HL-60 (cell line): Measurements from ENCODE around the gene RNASE13.

Source experiments
- DNase-seq, 2 experiments: peaks; one replicate each; pipeline ENCODE4 v3.0.0-alpha.2; 2010 to 2020; ENCODE audit warnings: low read depth in 1 of 2, low spot score in 1 of 2
- H3K27ac ChIP-seq: fragments of 250-450 bp; sonication (Bioruptor Pico); replicated peaks from 2 replicates; pipeline ENCODE4 v1.5.1; 2020; ENCODE audit warnings: mild to moderate bottlenecking, moderate library complexity
- H3K27me3 ChIP-seq: fragments of 250-450 bp; sonication (Bioruptor Pico); 2 replicates; pipeline ENCODE4 v1.5.1; 2021; ENCODE audit warnings: mild to moderate bottlenecking, moderate library complexity; ENCODE audit not compliant: insufficient read depth, poor library complexity, severe bottlenecking
- H3K4me3 ChIP-seq: replicated peaks from 2 replicates; pipeline ENCODE4 v1.5.1; 2011; ENCODE audit warnings: mild to moderate bottlenecking, control low read depth, low read length; ENCODE audit not compliant: insufficient read depth
- GABPA ChIP-seq: IDR thresholded peaks from 2 replicates; pipeline ENCODE4 v1.6.1; 2012; ENCODE audit warnings: low read depth
- POLR2AphosphoS5 ChIP-seq: IDR thresholded peaks from 2 replicates; pipeline ENCODE4 v1.6.1; 2012; ENCODE audit warnings: low read depth
- SPI1 ChIP-seq: IDR thresholded peaks from 2 replicates; pipeline ENCODE4 v1.6.1; 2012; ENCODE audit warnings: low read depth, mild to moderate bottlenecking, borderline replicate concordance
- TF ChIP-seq, protein P1 (sequence below): IDR thresholded peaks from one replicate; pipeline ENCODE4 v1.5.1; 2011; ENCODE audit warnings: low read length, control low read depth, inconsistent platforms; ENCODE audit not compliant: insufficient read depth
- TF ChIP-seq, protein P2 (sequence below): IDR thresholded peaks from 2 replicates; pipeline ENCODE4 v1.6.1; 2012; ENCODE audit warnings: low read depth; ENCODE audit not compliant: insufficient replicate concordance

The RNASE13 gene

DNA sequence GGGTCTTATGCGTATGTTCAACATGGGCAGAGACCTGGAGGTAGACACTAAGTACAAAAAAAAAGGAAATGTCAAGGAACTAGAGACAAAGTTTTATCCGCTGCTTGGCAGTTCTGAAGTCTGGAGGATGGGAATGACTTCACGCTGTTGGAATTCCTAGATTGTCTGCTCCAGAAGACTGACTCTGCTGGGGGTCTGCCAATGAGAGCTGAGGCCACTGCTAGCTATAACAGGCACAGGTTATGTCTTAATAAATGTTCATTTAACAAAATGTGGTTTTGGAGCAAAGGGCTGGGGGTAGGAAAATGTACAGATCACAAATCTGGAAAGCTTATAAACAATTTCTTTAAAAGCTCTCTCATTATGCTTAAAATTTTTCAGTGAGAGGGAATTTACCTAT, 28.9 kb upstream of the RNASE13 start:
- Histone ChIP-seq H3K27ac (no peak overlapping the region), H3K4me3 (no peak overlapping the region), H3K27me3 (no peaks in the 10 kb centered on the region)
- TF ChIP-seq POLR2AphosphoS5, result no peak
- TF ChIP-seq, protein P1, sequence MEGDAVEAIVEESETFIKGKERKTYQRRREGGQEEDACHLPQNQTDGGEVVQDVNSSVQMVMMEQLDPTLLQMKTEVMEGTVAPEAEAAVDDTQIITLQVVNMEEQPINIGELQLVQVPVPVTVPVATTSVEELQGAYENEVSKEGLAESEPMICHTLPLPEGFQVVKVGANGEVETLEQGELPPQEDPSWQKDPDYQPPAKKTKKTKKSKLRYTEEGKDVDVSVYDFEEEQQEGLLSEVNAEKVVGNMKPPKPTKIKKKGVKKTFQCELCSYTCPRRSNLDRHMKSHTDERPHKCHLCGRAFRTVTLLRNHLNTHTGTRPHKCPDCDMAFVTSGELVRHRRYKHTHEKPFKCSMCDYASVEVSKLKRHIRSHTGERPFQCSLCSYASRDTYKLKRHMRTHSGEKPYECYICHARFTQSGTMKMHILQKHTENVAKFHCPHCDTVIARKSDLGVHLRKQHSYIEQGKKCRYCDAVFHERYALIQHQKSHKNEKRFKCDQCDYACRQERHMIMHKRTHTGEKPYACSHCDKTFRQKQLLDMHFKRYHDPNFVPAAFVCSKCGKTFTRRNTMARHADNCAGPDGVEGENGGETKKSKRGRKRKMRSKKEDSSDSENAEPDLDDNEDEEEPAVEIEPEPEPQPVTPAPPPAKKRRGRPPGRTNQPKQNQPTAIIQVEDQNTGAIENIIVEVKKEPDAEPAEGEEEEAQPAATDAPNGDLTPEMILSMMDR, result no peak
- TF ChIP-seq, protein P2, sequence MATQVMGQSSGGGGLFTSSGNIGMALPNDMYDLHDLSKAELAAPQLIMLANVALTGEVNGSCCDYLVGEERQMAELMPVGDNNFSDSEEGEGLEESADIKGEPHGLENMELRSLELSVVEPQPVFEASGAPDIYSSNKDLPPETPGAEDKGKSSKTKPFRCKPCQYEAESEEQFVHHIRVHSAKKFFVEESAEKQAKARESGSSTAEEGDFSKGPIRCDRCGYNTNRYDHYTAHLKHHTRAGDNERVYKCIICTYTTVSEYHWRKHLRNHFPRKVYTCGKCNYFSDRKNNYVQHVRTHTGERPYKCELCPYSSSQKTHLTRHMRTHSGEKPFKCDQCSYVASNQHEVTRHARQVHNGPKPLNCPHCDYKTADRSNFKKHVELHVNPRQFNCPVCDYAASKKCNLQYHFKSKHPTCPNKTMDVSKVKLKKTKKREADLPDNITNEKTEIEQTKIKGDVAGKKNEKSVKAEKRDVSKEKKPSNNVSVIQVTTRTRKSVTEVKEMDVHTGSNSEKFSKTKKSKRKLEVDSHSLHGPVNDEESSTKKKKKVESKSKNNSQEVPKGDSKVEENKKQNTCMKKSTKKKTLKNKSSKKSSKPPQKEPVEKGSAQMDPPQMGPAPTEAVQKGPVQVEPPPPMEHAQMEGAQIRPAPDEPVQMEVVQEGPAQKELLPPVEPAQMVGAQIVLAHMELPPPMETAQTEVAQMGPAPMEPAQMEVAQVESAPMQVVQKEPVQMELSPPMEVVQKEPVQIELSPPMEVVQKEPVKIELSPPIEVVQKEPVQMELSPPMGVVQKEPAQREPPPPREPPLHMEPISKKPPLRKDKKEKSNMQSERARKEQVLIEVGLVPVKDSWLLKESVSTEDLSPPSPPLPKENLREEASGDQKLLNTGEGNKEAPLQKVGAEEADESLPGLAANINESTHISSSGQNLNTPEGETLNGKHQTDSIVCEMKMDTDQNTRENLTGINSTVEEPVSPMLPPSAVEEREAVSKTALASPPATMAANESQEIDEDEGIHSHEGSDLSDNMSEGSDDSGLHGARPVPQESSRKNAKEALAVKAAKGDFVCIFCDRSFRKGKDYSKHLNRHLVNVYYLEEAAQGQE, result no peak
- DNase-seq, result no peak

DNA sequence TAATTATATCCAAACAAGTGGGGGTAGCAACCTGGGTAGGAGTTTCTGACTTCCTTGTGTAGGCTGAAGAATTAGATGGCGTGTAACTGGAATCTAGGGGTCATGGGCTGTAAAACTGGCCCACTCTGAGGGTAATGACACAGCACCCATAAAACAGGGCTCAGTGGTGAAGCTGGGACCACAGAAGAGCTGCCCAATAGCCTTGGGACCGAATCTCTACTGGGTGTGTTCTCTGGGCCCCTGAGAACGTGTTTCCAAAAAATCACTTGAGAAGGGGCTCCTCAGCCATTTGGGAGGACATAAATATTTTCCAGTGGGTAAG, 26.7 kb upstream of the RNASE13 start:
- no peak overlapping the region for H3K4me3 ChIP-seq
- H3K27me3 ChIP-seq, result no peaks in the 10 kb centered on the region
- no peak for DNase-seq
- no peak overlapping the region for H3K27ac ChIP-seq
- TF ChIP-seq, protein P2, result no peak
- TF ChIP-seq SPI1 (no peak), GABPA (no peak), POLR2AphosphoS5 (no peak)
- TF ChIP-seq, protein P1, result no peak

DNA sequence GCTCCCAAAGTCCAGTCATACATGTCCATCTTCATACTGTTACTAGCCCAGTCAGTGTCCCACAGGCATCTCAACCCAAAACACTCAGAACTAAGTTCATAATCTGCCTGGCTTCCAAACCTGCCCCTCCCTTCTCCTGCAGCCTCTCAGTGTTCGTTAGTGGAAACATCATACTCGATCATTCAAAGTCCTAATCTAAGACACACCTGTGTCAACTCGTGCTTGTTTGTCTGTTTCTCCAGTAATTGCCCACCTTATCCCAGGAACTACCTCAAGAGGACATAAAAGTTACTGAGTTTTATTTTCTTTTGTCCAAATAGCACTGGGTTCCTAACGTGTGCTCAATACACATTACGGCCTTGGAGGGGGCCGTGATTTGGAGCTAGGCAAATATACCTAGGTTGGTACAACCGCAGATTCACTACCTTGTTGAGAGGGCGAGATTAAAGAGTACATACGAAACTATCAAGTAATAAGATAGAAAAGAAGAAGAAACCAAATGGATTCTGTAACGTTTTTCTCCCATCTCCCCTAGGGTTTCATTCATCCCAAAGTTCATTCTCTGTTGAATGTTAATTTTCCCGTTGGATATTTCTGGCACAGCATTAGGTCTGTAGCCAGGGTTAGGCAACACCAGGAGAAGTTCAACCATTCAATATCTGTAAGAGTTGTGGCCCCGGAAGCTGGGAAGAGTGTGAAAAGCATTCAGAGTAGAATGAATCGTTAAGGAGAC, 26.2 kb upstream of the RNASE13 start:
- DNase-seq, result no peak
- H3K27ac ChIP-seq, result no peak overlapping the region
- H3K27me3 ChIP-seq, result no peaks in the 10 kb centered on the region
- no peak overlapping the region for H3K4me3 ChIP-seq
- TF ChIP-seq SPI1 (no peak), GABPA (no peak), POLR2AphosphoS5 (no peak)
- TF ChIP-seq, protein P2, result no peak
- TF ChIP-seq, protein P1, result no peak
